Activated T-cell treated with anti-CD3 and anti-CD28 coated beads, Interleukin-2, amount 50 U/mL, for 24 hours (primary cell): ENCODE results near the gene RNF26.

Source experiments
- DNase-seq: peaks from one replicate; pipeline ENCODE4 v3.0.0-alpha.2; 2020
- H3K27ac Mint-ChIP-seq: 2 replicates; pipeline ENCODE4 v1.8.0; 2020; ENCODE audit warnings: mild to moderate bottlenecking, mixed read lengths
- H3K27me3 Mint-ChIP-seq: 2 replicates; pipeline ENCODE4 v1.8.0; 2020; ENCODE audit warnings: mixed read lengths
- H3K36me3 Mint-ChIP-seq: 2 replicates; pipeline ENCODE4 v1.8.0; 2020; ENCODE audit warnings: low read depth, mixed read lengths
- H3K4me1 Mint-ChIP-seq: 2 replicates; pipeline ENCODE4 v1.8.0; 2020; ENCODE audit warnings: low read depth, mixed read lengths
- H3K4me3 Mint-ChIP-seq: 2 replicates; pipeline ENCODE4 v1.8.0; 2020; ENCODE audit warnings: mild to moderate bottlenecking, moderate library complexity, mixed read lengths
- H3K9me3 Mint-ChIP-seq: 2 replicates; pipeline ENCODE4 v1.8.0; 2020; ENCODE audit warnings: mixed read lengths

RNF26 gene

DNA sequence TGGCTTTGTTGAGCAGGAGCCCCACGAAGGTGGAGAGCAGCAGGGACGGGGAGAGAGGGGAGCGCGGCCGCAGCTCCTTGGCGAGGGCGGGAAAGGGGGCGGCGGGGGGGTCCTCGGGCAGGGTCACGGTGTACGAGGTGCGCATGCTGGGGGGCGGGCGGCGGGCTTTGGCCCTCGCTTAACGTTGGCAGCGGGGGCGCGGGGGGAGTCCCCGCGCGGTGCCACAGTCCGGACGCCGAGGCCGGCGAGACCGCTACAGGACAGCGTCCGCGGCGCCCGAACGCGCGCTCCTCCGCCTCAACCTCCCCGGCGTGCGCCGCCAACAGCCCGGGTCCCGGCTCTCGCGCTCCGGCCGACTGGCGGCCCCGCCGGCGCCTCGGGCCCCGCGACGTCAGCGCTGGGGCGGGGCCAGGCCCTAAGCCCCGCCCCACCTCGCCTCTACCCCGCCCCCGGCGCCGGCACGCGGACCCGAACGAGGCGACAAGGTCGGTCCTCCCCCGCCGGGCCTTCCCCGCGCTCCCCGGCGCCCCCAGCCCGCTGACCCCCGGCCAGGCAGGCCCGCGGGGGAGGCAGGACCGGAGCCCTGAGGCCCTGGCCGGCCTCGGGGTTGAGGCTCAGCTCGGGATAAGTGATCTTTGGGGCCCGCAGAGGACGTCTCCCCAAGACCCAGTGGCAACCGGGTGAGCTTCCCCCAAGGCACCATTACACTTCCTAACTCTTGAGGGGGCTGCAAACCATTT lies 29.7 kb downstream of the RNF26 start:
- Mint-ChIP-seq H3K27me3 (peaks cover 62% of the 10 kb centered on the region), H3K4me1 (peaks cover 28% of the 10 kb centered on the region), H3K9me3 (no peaks in the 10 kb centered on the region), H3K36me3 (no peaks in the 10 kb centered on the region), H3K27ac (no peak overlapping the region), H3K4me3 (no peak overlapping the region)
- peak; percentile 79 for DNase-seq

GRCh38 chr11:119365071-119365591 lies 30.8 kb downstream of the RNF26 start:
- Mint-ChIP-seq H3K27ac (no peak overlapping the region), H3K4me1 (peaks cover 26% of the 10 kb centered on the region), H3K36me3 (no peaks in the 10 kb centered on the region), H3K4me3 (no peak overlapping the region), H3K9me3 (no peaks in the 10 kb centered on the region), H3K27me3 (peaks cover 69% of the 10 kb centered on the region)
- no peak for DNase-seq

DNA sequence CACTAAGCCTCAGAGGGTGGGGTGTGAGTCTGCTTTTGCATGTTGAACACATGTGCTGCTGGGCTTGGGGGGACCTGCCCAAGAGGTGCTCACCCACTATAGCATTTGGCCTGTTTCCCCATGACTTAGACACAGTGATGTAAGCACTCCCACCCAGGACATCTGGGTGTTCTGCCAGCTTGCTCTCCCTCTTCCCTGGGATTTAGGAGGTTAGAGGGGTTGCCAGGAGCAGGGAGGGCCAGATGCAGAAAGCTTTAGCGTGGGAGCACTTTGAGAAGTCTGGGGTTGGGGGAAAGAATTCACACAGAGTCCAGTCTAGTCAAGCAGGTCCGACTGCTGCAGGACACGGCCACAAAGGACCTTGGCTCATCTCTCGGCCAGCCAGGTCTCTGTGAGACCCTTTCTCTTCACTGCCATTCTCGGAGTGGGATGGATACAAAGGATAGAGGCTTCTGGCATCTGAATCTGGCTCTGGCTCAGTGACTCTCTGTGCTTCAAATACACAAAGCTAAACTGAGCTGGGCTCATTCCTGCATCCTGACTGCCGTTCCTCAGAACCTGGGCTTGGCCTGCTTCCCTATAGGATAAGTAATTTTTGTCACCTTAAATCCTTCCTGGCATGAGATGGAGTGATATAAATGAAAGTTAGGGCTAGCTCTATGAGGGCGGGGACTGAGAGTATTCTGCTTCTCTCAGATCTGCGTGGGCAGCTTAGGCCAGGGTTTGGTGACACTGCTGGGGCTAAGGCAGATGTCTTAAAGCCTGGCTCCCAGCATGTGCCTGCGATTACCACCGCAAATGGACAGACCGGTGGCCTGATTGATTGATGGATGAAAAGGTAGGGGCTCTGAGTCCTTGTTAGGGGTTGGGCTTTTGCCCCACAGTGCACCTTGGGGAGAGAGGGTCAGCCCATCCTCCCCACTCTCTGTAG lies 32.6 kb downstream of the RNF26 start:
- H3K4me1 Mint-ChIP-seq: peaks cover 16% of the 10 kb centered on the region
- H3K9me3 Mint-ChIP-seq: no peaks in the 10 kb centered on the region
- no peak overlapping the region for H3K27ac Mint-ChIP-seq
- H3K27me3 Mint-ChIP-seq: peaks cover 67% of the 10 kb centered on the region
- H3K4me3 Mint-ChIP-seq: no peak overlapping the region
- no peaks in the 10 kb centered on the region for H3K36me3 Mint-ChIP-seq
- DNase-seq: no peak

DNA sequence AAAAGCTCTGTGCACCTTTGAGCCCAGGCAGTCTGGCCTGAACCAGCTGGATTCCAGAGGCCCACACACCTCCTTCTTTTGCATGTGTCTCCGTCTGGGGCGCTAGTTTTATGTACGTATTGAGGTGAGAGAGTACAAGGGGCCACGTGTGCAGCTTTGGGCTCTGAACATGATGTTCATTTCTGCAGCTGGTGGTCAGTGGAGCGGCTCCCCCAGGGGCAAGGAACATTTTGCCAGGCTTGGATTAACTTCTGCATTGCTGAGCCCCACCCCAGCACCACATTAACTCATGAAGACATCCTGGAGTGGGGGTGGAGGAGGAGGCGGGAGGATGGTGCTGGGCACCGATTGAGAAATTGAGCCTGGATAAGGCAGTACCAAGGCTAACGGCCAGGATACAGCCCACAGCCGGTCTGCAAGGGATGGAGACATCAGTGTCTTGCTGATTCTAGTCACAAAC lies 33.4 kb downstream of the RNF26 start:
- Mint-ChIP-seq H3K9me3 (no peaks in the 10 kb centered on the region), H3K27ac (no peak overlapping the region), H3K4me1 (peaks cover 8% of the 10 kb centered on the region), H3K36me3 (no peaks in the 10 kb centered on the region), H3K27me3 (peaks cover 60% of the 10 kb centered on the region), H3K4me3 (no peak overlapping the region)
- DNase-seq: no peak

DNA sequence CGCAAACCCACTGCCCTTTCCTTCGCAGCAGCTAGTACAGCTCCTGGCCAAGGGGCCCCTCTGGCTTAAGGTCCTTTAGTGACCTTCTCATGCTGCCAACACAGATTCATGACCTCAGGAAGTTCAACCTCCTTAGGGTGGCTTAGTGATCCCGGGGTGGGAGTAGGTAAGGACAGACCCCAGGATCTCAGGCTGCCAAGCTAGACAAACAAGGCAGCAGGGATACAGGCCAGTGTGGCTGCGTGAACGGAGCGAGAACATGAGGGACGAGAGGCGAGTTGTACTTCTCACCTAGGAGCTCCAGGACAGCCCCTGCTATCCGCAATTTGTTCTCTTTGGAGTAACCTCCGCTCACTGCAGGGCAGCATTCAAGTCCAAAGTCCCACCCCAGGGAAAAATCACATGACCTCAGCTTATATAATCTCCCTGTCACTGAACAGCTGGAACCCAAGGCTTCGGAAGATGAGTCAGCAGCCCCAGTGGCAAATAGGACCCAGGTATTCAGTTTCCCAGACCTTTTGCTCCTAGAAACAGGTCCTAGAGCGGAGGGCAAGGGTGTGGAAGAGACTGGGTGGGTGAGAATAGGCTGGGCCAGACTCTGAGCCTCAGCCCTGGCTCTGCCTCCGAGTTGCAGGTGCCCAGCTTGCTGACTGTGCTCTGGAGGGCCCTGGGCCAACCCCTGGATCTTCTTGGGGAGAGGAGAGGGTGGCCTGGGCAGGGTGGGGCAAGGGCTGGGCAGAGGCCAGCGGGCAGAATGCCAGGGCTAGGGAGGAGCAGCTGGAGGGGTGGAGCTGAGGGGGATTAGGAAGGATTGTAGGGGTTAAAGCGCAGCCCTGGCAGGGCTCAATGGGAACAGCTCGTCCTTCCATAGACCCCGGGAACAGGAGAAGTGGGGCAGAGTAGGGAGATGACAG lies 34.1 kb downstream of the RNF26 start:
- Mint-ChIP-seq H3K4me1 (peaks cover 7% of the 10 kb centered on the region), H3K9me3 (no peaks in the 10 kb centered on the region), H3K36me3 (no peaks in the 10 kb centered on the region), H3K27ac (no peak overlapping the region), H3K27me3 (peaks cover 53% of the 10 kb centered on the region), H3K4me3 (no peak overlapping the region)
- DNase-seq: no peak

DNA sequence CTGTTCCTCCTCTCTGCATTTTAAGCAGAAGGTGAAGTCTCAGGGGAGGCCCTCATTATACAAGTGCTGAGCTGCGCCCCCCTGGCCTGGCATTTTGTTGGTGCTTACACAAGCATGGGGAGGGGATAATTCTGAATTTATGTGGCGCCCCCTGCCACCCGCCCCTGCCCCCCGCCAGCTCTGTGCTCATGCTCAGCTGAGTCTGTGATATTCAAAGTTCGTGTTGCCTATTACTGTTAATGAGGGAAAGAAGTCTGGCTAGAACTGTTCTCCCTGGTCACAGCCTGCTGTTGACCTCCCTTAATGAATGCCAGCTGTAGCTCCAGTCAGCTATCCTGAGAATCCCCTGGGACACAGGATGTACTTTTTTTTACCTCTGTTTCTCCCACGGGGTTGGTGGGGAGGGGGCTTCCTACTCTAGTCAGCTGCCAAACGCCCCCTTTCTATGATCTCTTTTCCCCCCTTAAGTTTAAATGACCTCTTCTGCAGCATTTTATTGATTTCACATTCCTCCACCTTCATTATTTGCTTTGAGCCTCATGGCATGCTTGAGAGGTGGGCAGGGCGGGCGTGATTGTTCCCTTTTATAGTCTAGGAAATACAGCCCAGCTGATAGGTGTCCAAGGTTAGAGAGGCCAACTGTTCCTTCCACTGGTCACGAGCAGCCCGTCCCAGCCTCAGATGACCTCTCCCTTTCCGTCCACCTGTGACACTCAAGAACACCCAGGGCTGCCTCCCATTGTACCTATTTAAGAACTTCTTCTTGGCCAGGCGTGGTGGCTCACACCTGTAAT lies 35.0 kb downstream of the RNF26 start:
- Mint-ChIP-seq H3K4me1 (peaks cover 15% of the 10 kb centered on the region), H3K27me3 (peaks cover 52% of the 10 kb centered on the region), H3K36me3 (no peaks in the 10 kb centered on the region), H3K4me3 (no peak overlapping the region), H3K9me3 (no peaks in the 10 kb centered on the region), H3K27ac (no peak overlapping the region)
- no peak for DNase-seq

- Mint-ChIP-seq H3K4me3 (no peak overlapping the region), H3K27ac (no peak overlapping the region), H3K36me3 (no peaks in the 10 kb centered on the region), H3K9me3 (no peaks in the 10 kb centered on the region), H3K27me3 (peaks cover 39% of the 10 kb centered on the region), H3K4me1 (peaks cover 10% of the 10 kb centered on the region)
- DNase-seq: no peak
These were observed 36.2 kb downstream of the RNF26 start for GRCh38 chr11:119370486-119371046.

GRCh38 chr11:119371067-119371601 lies 36.8 kb downstream of the RNF26 start:
- DNase-seq: no peak
- Mint-ChIP-seq H3K36me3 (no peaks in the 10 kb centered on the region), H3K9me3 (no peaks in the 10 kb centered on the region), H3K27ac (no peak overlapping the region), H3K4me1 (peaks cover 10% of the 10 kb centered on the region), H3K4me3 (no peak overlapping the region), H3K27me3 (peaks cover 34% of the 10 kb centered on the region)

DNA sequence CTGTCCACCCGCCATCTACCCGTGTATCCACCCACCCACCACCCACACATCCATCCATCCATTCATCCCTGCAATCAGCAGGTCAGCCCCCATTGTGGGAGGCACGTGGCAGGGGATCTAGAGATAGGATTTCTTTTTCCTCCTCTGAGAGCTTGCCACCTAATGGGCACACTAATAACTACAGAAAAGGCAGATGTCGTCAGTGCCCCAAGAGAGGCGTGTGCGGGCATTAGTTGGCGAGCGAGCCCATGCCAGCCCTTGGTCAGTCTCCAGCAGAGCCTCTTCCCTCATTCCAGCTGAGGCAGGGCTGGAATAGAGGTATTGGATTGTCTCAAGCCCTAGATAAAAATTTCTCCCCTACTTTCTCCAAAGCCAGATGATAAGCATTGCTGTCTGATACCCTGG lies 37.5 kb downstream of the RNF26 start:
- no peaks in the 10 kb centered on the region for H3K9me3 Mint-ChIP-seq
- no peak for DNase-seq
- no peaks in the 10 kb centered on the region for H3K36me3 Mint-ChIP-seq
- H3K4me3 Mint-ChIP-seq: no peak overlapping the region
- no peak overlapping the region for H3K27ac Mint-ChIP-seq
- H3K27me3 Mint-ChIP-seq: peaks cover 27% of the 10 kb centered on the region
- peaks cover 10% of the 10 kb centered on the region for H3K4me1 Mint-ChIP-seq

DNA sequence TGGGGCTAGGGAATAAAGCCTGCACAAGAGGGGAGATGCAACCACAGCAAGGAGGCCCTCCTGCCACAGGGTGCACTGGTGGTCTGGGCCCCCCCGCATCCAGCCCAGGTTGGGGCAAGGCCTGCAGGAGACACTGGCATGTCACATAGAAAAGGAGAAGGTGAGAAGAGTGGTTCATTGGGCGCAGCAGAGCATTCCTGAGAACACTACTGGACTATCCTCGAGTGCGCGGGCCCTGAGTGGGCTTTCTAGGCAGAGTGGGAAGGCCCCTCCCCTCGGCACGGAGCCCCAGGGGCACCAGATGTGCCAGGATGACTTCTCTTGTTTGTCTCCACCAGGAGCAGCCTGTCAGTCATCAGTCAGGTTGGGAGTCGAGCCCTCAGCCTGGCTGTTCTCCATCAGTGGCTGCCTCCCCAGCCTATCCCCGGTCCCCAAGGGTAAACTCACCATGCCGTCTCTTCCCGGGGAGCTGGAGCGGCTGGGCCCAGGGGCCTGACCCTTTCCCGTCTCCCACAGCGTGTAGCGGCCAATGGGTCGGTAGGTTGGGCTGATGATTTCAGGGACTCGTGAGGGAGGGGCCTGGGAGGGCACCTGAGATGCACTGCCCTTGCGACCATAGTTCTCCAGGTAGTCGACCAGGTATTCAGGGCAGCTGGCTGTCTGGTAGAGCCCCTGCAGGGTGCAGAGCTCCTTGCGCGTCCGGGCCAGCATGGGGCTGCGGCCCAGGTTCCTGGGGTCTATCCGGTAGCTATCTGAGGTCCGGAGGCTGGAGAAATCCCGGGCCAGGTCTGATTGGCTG lies 38.1 kb downstream of the RNF26 start:
- H3K36me3 Mint-ChIP-seq: no peaks in the 10 kb centered on the region
- no peak overlapping the region for H3K27ac Mint-ChIP-seq
- no peaks in the 10 kb centered on the region for H3K9me3 Mint-ChIP-seq
- peak; percentile 23 for DNase-seq
- H3K4me1 Mint-ChIP-seq: peaks cover 10% of the 10 kb centered on the region
- no peak overlapping the region for H3K4me3 Mint-ChIP-seq
- H3K27me3 Mint-ChIP-seq: peaks cover 22% of the 10 kb centered on the region

GRCh38 chr11:119373059-119373920 lies 39.0 kb downstream of the RNF26 start:
- H3K4me1 Mint-ChIP-seq: peaks cover 12% of the 10 kb centered on the region
- no peak overlapping the region for H3K27ac Mint-ChIP-seq
- H3K4me3 Mint-ChIP-seq: no peak overlapping the region
- no peaks in the 10 kb centered on the region for H3K9me3 Mint-ChIP-seq
- peak; percentile 26 for DNase-seq
- peaks cover 14% of the 10 kb centered on the region for H3K27me3 Mint-ChIP-seq
- no peaks in the 10 kb centered on the region for H3K36me3 Mint-ChIP-seq
